Neural progenitor cell (in vitro differentiated cells): ENCODE results near the gene SMAD4.

ENCODE experiments used
- CTCF ChIP-seq: fragments of 200-600 bp; sonication (generic); IDR thresholded peaks from 2 replicates; pipeline ENCODE4 v1.5.1; 2017; ENCODE audit warnings: antibody characterized with exemption, mild to moderate bottlenecking
- EZH2phosphoT487 ChIP-seq: fragments of 200-600 bp; sonication (generic); IDR thresholded peaks from 2 replicates; pipeline ENCODE4 v1.6.1; 2017; ENCODE audit warnings: antibody characterized with exemption

GRCh38 chr18:51127664-51128063 is 97.7 kb downstream of the SMAD4 start:
- TF ChIP-seq CTCF (no peak), EZH2phosphoT487 (no peak)
